Esophagus squamous epithelium (tissue), 4 donors: Measurements from ENCODE around the gene ASTN2.

Experiments used
- POLR2A ChIP-seq, 4 donors: fragments of 450-650 bp; IDR thresholded peaks; one replicate each; pipeline ENCODE4 v1.6.1; 2017; ENCODE audit warnings: antibody characterized with exemption in 4 of 4, mild to moderate bottlenecking in 4 of 4, moderate library complexity in 3 of 4
- TF ChIP-seq, protein P1 (sequence below), 6 experiments: fragments of 450-650 bp in 4 of 6; fragments of 200-600 bp in 2 of 6; sonication (generic) in 2 of 6; IDR thresholded peaks; one replicate each; pipeline ENCODE4 v1.5.1; 2016 to 2019; ENCODE audit warnings: antibody characterized with exemption in 6 of 6, mild to moderate bottlenecking in 4 of 6, moderate library complexity in 4 of 6

DNA sequence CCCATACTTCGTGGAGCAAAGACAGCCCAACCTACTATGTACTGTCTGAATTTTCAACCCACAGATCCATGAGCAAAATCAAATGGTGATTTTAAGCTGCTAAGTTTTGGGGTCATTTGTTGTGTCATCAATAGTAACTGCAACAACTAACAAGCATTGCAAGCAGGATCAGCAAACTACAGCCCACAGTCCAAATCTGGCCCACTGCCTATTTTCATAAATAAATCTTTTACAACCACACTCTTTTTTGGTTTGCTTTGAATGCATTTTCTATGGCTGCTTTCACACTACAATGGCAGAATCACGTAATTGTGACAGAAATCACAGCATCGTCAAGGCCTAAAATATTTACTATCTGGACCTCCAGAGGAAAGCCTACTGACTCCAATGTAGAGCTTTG lies 964.9 kb downstream of the ASTN2 start:
- TF ChIP-seq, protein P1, sequence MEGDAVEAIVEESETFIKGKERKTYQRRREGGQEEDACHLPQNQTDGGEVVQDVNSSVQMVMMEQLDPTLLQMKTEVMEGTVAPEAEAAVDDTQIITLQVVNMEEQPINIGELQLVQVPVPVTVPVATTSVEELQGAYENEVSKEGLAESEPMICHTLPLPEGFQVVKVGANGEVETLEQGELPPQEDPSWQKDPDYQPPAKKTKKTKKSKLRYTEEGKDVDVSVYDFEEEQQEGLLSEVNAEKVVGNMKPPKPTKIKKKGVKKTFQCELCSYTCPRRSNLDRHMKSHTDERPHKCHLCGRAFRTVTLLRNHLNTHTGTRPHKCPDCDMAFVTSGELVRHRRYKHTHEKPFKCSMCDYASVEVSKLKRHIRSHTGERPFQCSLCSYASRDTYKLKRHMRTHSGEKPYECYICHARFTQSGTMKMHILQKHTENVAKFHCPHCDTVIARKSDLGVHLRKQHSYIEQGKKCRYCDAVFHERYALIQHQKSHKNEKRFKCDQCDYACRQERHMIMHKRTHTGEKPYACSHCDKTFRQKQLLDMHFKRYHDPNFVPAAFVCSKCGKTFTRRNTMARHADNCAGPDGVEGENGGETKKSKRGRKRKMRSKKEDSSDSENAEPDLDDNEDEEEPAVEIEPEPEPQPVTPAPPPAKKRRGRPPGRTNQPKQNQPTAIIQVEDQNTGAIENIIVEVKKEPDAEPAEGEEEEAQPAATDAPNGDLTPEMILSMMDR (IDR thresholded peaks at IDR 0.05), result no peak
- no peak for TF ChIP-seq POLR2A (IDR thresholded peaks at IDR 0.05)
